Erythroblast (primary cell): ENCODE results near the gene CFAP119.

Experiments
- GATA1 ChIP-seq: IDR thresholded peaks from 2 replicates; pipeline ENCODE4 v1.6.1; 2011; ENCODE audit warnings: low read depth, mild to moderate bottlenecking, control low read depth, low read length, moderate library complexity
- POLR2A ChIP-seq: IDR thresholded peaks from 2 replicates; pipeline ENCODE4 v1.6.1; 2011; ENCODE audit warnings: mild to moderate bottlenecking, low read length

GRCh38 chr16:30808146-30808545, 46.3 kb upstream of the CFAP119 start:
- no peak for TF ChIP-seq POLR2A
- no peak for TF ChIP-seq GATA1
